ENCODE results near the gene TAF10.

TAF10 gene

GRCh38 chr11:6576471-6577373, 35.3 kb downstream of the TAF10 start:
- no peak for DNase-seq (ENCODE audit: low read depth)

- no peak for DNase-seq (ENCODE audit: low read depth)
These were observed 37.0 kb downstream of the TAF10 start for GRCh38 chr11:6574816-6575715.

- no peak for DNase-seq (ENCODE audit: low read depth)
These were observed 39.8 kb downstream of the TAF10 start for GRCh38 chr11:6572215-6572614.

GRCh38 chr11:6571434-6572008, 40.5 kb downstream of the TAF10 start:
- DNase-seq (ENCODE audit: low read depth) = no peak

- DNase-seq (ENCODE audit: low read depth) = no peak
These were observed 41.2 kb downstream of the TAF10 start for GRCh38 chr11:6570691-6571427.

- DNase-seq (ENCODE audit: low read depth) = no peak
These were observed 42.3 kb downstream of the TAF10 start for GRCh38 chr11:6569706-6570105.

- DNase-seq (ENCODE audit: low read depth) = no peak
These were observed 43.7 kb downstream of the TAF10 start for GRCh38 chr11:6568191-6568918.

- no peak for DNase-seq (ENCODE audit: low read depth)
These were observed 44.7 kb downstream of the TAF10 start for GRCh38 chr11:6567371-6567745.

GRCh38 chr11:6566704-6567370, 45.2 kb downstream of the TAF10 start:
- no peak for DNase-seq (ENCODE audit: low read depth)

GRCh38 chr11:6565988-6566703, 45.9 kb downstream of the TAF10 start:
- no peak for DNase-seq (ENCODE audit: low read depth)

GRCh38 chr11:6565325-6565724, 46.7 kb downstream of the TAF10 start:
- no peak for DNase-seq (ENCODE audit: low read depth)

- DNase-seq (ENCODE audit: low read depth) = no peak
These were observed 48.3 kb downstream of the TAF10 start for GRCh38 chr11:6563667-6564066.

- no peak for DNase-seq (ENCODE audit: low read depth)
These were observed 48.8 kb downstream of the TAF10 start for GRCh38 chr11:6563121-6563619.

GRCh38 chr11:6561288-6561687, 50.7 kb downstream of the TAF10 start:
- DNase-seq (ENCODE audit: low read depth) = no peak

All from T-helper 22 cell (primary cell).